Amygdala (tissue), 56 donors: ENCODE measurements around the gene KIAA0753.

ENCODE experiments used
- DNase-seq, 56 donors: peaks; one replicate each; lab custom pipeline; 2025; lab: John Stamatoyannopoulos, UW

KIAA0753 gene

GRCh38 chr17:6554342-6554741, 86.2 kb downstream of the KIAA0753 start:
- no peak for DNase-seq

DNA sequence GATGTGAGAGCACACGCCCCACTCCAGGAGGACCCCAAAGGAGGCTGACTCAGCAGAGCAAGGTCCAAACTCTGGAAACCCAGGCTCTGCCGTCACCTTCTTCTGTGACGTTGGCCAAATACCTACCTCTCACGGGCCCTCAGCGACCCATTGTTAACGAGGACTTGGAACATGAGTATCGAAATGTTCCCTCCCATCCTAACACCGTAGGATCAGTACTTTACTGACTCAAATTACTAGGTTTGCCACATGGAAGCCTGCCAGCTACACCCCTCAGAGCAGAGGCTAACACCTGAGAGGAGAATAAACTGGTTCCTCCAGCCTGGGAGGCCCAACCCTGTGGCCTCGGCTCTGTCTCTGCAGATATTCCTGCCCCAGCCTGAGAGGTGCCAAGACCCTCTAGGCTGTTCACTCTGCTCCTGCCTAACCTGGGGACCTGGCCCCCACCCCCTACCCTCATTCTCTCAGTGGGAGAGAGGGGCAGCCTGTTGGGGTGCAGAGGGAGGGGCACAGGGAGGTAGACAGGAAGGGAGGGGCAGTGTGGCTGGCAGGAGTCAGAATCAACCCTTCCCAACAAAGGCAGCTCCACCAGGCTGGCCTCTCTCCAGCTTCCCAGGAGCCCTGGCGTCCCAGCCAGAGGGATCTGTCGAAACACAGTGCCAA, 88.5 kb downstream of the KIAA0753 start:
- peak in 5 of 56 donors; percentile 9 to 36 (median 27) for DNase-seq

- DNase-seq = no peak
Observed at GRCh38 chr17:6551356-6551755, 89.2 kb downstream of the KIAA0753 start.

DNA sequence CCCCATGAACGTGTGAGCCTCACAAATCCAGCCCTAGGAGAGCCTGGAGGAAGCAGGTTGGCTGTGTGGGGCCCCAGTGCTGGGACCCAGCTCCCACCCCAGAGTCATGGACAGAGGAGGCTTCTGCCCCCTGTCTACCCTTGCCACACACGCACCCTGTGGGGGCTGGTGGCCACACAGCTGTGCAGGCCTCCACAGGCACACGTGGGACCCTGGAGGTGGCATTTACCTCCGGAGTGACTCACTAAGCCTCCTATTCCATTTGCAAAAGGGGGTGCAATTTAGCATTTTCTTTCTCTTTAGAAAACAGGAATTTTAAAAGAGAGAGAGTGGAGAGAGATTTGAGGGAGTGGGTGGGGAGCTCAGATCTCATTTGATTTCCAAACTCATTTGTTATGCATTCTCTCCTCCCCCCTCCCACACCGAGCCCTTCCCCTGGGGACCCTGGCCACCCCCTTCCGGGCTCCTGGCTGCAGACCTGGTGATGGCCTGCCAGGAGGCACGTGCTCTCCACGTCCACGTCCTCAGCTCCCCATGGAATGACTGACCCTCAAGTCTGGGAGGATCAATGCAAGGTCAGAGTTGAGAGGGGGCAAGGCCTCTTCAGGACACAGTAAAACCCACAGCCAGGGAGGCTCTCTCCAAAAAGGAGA, 91.0 kb downstream of the KIAA0753 start:
- no peak for DNase-seq

- peak in 7 of 56 donors; percentile 8 to 27 (median 14) for DNase-seq
Observed at GRCh38 chr17:6548578-6549330, 91.8 kb downstream of the KIAA0753 start.

DNA sequence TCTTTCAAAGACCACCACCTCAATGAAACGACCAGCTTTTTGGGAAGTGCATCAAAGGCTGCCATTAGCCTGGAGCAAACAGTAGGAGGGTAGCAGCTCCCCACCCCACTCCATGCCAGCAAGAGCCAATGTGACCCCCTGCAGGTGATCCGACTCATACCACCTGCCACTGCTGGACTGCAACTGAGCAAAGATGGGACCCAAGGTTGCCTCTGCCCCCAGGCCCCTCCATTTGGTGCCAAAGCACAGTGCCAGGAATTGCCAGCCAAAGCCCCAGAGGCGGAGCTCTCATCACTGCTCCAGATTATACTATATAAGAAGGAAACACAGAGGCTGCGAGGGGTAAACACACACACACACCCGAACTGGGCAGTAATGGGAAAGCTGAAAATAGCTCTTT, 92.5 kb downstream of the KIAA0753 start:
- no peak for DNase-seq

DNA sequence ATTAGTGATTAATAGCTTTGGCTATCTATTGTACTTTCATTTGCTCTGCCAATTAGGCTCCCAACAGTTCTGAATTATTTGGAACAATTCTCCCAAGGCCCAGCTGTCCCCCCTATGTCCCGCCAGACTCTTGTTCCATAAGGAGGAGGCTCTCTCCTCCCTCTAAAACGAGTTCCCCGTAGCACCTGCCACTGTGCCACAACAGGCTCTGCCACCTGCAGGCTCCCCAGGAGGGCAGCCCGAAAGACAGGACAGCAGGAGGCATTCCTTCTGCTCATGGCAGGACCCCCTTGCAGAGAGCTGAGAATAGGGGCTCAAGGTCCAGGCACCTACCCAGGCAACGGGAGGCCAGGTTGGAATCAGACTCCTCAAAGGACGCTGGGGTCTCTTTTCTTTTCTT, 93.2 kb downstream of the KIAA0753 start:
- DNase-seq = no peak

- DNase-seq = peak in 6 of 56 donors; percentile 11 to 25 (median 13)
Observed at GRCh38 chr17:6546069-6546718, 94.3 kb downstream of the KIAA0753 start.

- no peak for DNase-seq
Observed at GRCh38 chr17:6545291-6545690, 95.2 kb downstream of the KIAA0753 start.

DNA sequence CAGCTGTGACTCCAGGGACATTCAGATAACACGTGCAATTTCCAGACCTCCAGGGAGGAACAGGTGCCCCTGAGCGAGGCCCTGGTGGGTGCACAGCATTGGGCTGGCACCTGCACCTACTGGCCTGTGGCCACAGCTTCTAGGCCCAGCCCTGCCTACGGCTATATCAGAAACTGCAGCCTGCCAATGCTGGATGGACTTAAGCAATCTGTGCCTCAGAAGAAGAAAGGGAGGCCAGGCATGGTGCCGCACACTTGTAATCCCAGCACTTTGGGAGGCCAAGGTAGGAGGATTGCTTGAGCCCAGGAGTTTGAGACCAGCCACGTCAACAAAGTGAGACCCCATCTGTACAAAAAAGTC, 96.5 kb downstream of the KIAA0753 start:
- DNase-seq = no peak

- DNase-seq = no peak
Observed at GRCh38 chr17:6543079-6544010, 97.2 kb downstream of the KIAA0753 start.

DNA sequence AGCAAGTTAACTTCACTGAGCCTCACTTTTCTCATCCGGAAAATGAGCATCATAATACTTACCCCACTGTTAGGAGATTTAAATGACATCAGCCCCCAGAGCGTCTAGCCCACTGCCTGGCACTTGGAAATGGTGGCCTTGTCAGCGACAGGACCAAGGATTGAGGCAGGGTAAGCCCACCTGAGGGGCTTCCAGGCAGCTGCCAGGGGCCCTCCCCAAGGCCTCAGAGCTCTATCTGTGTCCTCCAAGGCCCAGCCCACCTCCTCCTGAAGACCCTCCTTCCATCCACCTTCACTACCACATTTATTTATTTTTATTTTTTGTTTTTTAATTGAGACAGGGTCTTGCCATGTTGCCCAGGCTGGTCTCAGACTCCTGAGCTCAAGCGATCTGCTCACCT, 97.9 kb downstream of the KIAA0753 start:
- no peak for DNase-seq

GRCh38 chr17:6541886-6542285, 98.6 kb downstream of the KIAA0753 start:
- no peak for DNase-seq

GRCh38 chr17:6539871-6540270, 100.6 kb downstream of the KIAA0753 start:
- DNase-seq = no peak

DNA sequence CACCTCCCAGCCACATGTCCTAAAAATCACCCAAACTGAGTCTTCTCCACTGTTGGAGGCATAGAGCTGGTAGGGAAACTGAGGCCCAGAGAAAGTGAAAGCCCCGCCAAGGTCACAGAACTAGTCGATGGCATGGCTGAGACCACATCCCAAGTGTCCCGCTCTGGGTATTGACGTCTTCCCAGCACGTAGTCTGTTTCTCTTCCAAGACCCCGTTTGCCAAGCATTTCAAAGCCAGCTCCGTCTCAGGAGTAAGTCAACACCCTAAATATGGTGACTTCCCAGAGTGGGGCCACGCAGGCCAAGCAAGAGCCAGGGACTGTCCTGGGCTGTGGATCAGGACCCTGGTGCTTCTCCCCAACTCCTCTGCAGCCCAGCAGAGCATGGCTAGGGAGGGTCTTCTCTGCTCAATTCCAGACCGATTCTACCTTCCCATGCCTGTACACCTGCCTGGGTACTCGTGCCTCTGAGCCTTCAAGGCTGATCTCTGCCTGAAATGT, 103.9 kb downstream of the KIAA0753 start:
- no peak for DNase-seq

- no peak for DNase-seq
Observed at GRCh38 chr17:6536053-6536452, 104.5 kb downstream of the KIAA0753 start.

DNA sequence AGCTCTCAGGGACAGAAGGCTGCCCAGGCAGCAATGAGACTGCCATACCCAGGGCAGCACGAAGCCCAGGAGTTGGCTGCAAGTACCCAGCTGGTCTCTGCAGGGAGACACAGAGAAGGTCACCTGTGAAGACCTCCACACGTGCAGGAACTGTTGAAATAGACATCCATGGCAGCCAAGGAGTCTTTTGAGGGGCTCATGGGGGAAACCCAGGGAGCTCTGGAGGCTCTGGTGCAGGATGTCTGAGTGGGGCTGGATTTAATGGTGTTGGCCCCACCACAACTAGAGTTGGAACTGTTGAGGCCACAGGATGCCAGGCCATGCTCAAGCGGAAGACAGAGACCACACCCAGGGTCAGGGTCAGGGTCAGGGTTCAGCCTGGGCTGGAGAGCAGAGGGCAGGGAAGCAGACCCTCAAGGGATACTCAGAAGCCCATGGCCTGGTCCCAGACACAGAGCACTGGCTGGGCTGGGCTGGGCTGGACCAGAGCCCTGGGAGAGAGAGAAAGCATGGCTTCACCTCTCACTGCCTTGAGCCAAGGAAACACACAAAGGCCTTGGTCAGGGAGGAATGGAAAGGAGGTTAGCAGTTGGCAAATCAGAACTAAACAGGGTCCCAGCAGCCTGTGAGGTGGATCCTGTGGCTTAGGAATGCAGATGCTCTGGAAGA, 105.5 kb downstream of the KIAA0753 start:
- DNase-seq = peak in 2 of 56 donors; percentile 9 to 27

DNA sequence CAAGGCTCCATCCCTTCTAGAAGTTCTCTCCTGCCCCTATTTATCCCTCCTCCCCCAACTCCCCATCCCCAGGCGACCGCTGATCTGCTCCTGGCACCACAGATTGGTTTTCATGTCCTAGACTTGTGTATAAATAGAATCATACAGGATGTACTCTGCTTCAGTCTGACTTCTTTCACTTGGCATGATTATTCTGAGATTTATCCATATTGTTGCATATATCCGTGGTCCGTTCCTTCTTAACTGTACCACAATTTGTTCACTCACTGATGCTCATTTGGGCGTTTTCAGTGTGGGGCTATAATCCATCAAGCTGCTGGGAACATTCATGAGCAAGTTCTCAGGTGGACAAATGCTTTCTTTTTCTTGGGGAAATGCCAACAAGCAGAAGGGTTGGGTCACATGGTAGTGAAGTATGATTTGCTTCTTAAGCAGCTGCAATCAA, 108.0 kb downstream of the KIAA0753 start:
- DNase-seq = no peak

DNA sequence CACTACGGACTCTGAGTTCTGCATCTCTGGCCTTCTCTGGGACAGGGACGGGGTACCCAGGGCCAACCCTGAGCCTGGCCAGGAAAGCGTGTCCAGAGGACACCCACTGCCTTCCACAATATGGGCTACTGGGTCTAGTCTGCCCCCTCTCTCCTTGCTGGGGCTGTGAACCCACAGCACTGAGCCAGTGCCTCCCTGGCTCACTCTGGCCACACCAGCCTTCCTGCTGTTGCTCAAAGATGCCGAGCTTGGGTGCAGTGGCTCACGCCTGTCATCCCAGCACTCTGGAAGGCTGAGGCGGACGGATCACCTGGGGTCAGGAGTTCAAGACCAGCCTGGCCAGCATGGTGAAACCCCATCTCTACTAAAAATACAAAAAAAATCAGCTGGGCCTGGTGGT, 108.9 kb downstream of the KIAA0753 start:
- no peak for DNase-seq
